GM10266 (cell line): ENCODE results near the gene SRPK1.

ENCODE experiments used
- DNase-seq: peaks from one replicate; pipeline ENCODE4 v3.0.0; 2012; ENCODE audit errors: extremely low spot score
- CTCF ChIP-seq: IDR thresholded peaks from 2 replicates; pipeline ENCODE4 v1.5.1; 2012; ENCODE audit warnings: mild to moderate bottlenecking, low read depth; ENCODE audit not compliant: control insufficient read depth, insufficient read depth; ENCODE audit errors: missing control alignments

Gene SRPK1

GRCh38 chr6:35824552-35825192 lies 96.2 kb downstream of the SRPK1 start:
- TF ChIP-seq CTCF, result no peak

GRCh38 chr6:35823601-35824000 lies 97.3 kb downstream of the SRPK1 start:
- no peak for DNase-seq
- TF ChIP-seq CTCF, result no peak

More at GRCh38 chr6:35824552-35825192, 96.2 kb downstream of the SRPK1 start:
- DNase-seq, result no peak

DNA sequence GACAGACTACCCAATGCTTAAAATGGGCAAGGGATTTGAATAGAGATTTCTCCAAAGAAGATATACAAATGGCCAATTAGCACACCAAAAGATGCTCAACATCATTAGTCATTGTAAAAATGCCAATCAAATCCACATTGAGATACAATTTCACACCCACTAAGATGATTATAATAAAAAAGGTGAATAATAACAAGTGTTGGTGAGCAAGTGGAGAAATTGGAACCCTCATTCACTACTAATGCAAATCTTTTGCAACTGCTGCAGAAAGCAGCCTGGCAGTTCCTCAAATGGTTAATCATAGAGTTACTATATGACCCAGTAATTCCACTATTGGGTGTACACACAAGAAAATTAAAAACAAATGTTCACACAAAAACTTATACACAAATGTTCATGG lies 103.4 kb downstream of the SRPK1 start:
- no peak for DNase-seq
- no peak for TF ChIP-seq CTCF

DNA sequence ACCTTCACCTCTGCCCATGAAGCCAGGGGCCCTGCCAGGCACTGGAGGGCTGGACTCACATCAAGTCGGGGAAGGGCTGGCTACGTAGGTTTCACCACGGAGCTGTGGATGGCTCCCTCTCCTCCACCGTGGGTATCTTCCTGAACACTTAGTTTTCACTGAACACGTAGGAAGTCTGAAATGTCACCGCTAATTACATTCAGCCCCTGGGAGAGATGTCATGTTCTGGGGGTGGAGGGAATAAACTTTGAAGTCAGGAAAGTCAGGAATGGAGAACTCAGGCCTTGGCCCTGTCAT lies 109.3 kb downstream of the SRPK1 start:
- no peak for DNase-seq
- no peak for TF ChIP-seq CTCF

DNA sequence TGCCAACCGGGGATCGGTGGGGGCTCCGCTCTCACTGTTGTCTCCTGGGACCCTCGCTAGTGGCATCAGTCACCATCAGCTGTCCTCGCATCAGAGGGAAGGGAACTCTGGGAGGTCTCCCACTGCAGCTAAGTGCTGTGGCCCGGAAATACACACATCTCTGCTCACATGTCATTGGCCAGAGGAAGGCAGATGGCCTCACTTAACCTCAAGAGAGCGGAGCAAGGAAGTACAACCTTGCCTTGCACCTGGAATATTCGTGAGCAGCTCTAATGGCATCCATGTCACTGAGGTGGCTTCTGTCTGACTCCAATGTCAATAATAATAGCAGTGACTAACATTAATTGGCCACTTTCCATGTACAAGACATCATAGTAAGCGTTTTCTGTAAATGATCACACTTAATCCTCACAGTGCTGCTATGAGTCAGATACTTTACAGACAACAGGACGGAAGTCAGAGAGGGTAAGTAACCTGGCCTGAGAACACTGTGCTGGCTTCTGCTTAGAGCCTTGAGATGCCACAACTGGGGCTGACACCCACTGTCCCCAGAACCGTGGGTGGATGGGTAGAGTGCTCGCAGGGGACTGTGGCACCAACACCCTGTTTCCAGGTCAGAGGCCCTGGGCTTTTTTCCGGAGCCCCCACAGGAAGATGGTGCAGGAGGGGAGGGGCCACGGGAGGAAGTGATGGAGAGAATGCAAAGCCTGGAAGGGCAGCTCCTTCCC lies 109.8 kb downstream of the SRPK1 start:
- DNase-seq, result no peak
- TF ChIP-seq CTCF, result no peak

DNA sequence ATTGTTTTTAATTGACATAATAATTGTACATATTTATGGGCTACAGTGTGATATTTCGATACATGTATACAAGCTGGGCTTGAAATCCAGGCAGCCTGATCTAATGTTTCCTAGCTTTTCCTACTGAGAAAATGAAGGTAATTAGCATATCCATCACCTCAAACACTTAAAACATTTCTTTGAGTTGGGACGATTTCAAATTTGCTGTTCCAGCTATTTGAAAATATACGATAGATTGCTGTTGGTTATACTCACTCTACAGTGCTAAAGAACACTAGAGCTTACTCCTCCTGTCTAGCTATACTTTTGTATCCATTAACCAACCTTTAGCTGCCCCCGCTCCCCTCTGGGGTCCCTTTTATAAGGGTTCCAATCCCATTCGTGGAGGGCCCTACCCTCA lies 111.1 kb downstream of the SRPK1 start:
- no peak for TF ChIP-seq CTCF
- no peak for DNase-seq

GRCh38 chr6:35808688-35809087 lies 112.2 kb downstream of the SRPK1 start:
- DNase-seq, result no peak
- no peak for TF ChIP-seq CTCF
